GM23338 (cell line): ENCODE results near the gene TNK2. TPM values are rescaled to one million over a fixed set of nuclear protein-coding genes. Genes with fewer than 3 reads are reported as not detected.

Source experiments
- ATAC-seq: fragments of 200-7000 bp; cut with Tn5 transposase; 3 replicates; pipeline ENCODE4 v1.9.1; 2020
- DNase-seq: peaks from one replicate; pipeline ENCODE4 v3.0.0-alpha.2; 2015; ENCODE audit warnings: low spot score
- H2AFZ ChIP-seq: fragments of 200-600 bp; sonication (generic); 2 replicates; pipeline ENCODE4 v1.8.0; 2016; ENCODE audit warnings: antibody characterized with exemption, mild to moderate bottlenecking, moderate library complexity
- H3F3A ChIP-seq: fragments of 200-600 bp; sonication (generic); replicated peaks from 2 replicates; pipeline ENCODE4 v1.8.0; 2017; ENCODE audit warnings: antibody characterized with exemption, mixed run types, low read depth
- H3K27ac ChIP-seq: fragments of 200-600 bp; sonication (generic); 2 replicates; pipeline ENCODE4 v1.6.1; 2016; ENCODE audit warnings: low read depth
- H3K27me3 ChIP-seq: fragments of 200-600 bp; sonication (generic); 2 replicates; pipeline ENCODE4 v1.8.0; 2016; ENCODE audit warnings: mild to moderate bottlenecking, mixed run types, moderate library complexity; ENCODE audit not compliant: insufficient read depth
- H3K36me3 ChIP-seq: fragments of 200-600 bp; sonication (generic); 2 replicates; pipeline ENCODE4 v1.8.0; 2016; ENCODE audit warnings: mild to moderate bottlenecking; ENCODE audit not compliant: insufficient read depth
- H3K4me1 ChIP-seq: fragments of 200-600 bp; sonication (generic); 2 replicates; pipeline ENCODE4 v1.8.0; 2016; ENCODE audit warnings: mild to moderate bottlenecking, moderate library complexity; ENCODE audit not compliant: insufficient read depth
- H3K4me2 ChIP-seq: fragments of 200-600 bp; sonication (generic); 2 replicates; pipeline ENCODE4 v1.7.1; 2017; ENCODE audit warnings: mixed run types
- H3K4me3 ChIP-seq: fragments of 200-600 bp; sonication (generic); 2 replicates; pipeline ENCODE4 v1.6.1; 2016; ENCODE audit warnings: mixed run types
- H3K79me2 ChIP-seq: fragments of 200-600 bp; sonication (generic); replicated peaks from 2 replicates; pipeline ENCODE4 v1.8.0; 2017; ENCODE audit warnings: mild to moderate bottlenecking; ENCODE audit not compliant: insufficient read depth
- H3K9me2 ChIP-seq: fragments of 200-600 bp; sonication (generic); 2 replicates; pipeline ENCODE4 v1.8.0; 2017; ENCODE audit not compliant: insufficient read depth
- H4K20me1 ChIP-seq: fragments of 200-600 bp; sonication (generic); replicated peaks from 2 replicates; pipeline ENCODE4 v1.8.0; 2017; ENCODE audit warnings: mild to moderate bottlenecking; ENCODE audit not compliant: insufficient read depth
- H3K27ac Mint-ChIP-seq: 2 replicates; pipeline ENCODE4 v1.8.0; 2020; ENCODE audit warnings: inconsistent platforms, mild to moderate bottlenecking, moderate library complexity, mixed read lengths
- H3K27me3 Mint-ChIP-seq: 3 replicates; pipeline ENCODE4 v1.8.0; 2022; ENCODE audit warnings: low read depth, mild to moderate bottlenecking, moderate library complexity, mixed read lengths, inconsistent platforms; ENCODE audit not compliant: insufficient read depth, poor library complexity
- H3K36me3 Mint-ChIP-seq: 3 replicates; pipeline ENCODE4 v1.8.0; 2021; ENCODE audit warnings: low read depth, mild to moderate bottlenecking, inconsistent platforms, moderate library complexity, mixed read lengths
- H3K4me1 Mint-ChIP-seq: 3 replicates; pipeline ENCODE4 v1.8.0; 2020; ENCODE audit warnings: mild to moderate bottlenecking, inconsistent platforms, mixed read lengths
- H3K4me3 Mint-ChIP-seq: 3 replicates; pipeline ENCODE4 v1.8.0; 2021; ENCODE audit warnings: moderate library complexity, mild to moderate bottlenecking, inconsistent platforms, mixed read lengths
- H3K9me3 Mint-ChIP-seq: 3 replicates; pipeline ENCODE4 v1.8.0; 2020; ENCODE audit warnings: moderate library complexity, mild to moderate bottlenecking, inconsistent platforms, mixed read lengths
- CREB1 ChIP-seq: fragments of 250-450 bp; sonication (Bioruptor Pico); IDR thresholded peaks from 2 replicates; pipeline ENCODE4 v1.5.0; 2020; ENCODE audit warnings: low read depth, mild to moderate bottlenecking, moderate library complexity
- EZH2 ChIP-seq: fragments of 200-600 bp; sonication (generic); IDR thresholded peaks from one replicate; pipeline ENCODE4 v1.8.0; 2017; ENCODE audit warnings: antibody characterized with exemption, mild to moderate bottlenecking, low read depth; ENCODE audit not compliant: unreplicated experiment
- JUNB ChIP-seq: IDR thresholded peaks from one replicate; pipeline ENCODE4 v1.6.1; 2016; ENCODE audit warnings: antibody characterized with exemption; ENCODE audit not compliant: unreplicated experiment
- NANOG ChIP-seq: IDR thresholded peaks from 2 replicates; pipeline ENCODE4 v1.6.1; 2016; ENCODE audit warnings: antibody characterized with exemption, borderline replicate concordance
- POLR2AphosphoS5 ChIP-seq: IDR thresholded peaks from 2 replicates; pipeline ENCODE4 v1.6.1; 2016; ENCODE audit warnings: antibody characterized with exemption, low read depth
- STAT1 ChIP-seq: IDR thresholded peaks from one replicate; pipeline ENCODE4 v1.6.1; 2016; ENCODE audit warnings: antibody characterized with exemption; ENCODE audit not compliant: unreplicated experiment
- ZNF114 ChIP-seq: fragments of 250-450 bp; sonication (Bioruptor Pico); IDR thresholded peaks from 2 replicates; pipeline ENCODE4 v1.5.0; 2020; ENCODE audit warnings: mild to moderate bottlenecking, moderate library complexity
- ZNF331 ChIP-seq: fragments of 250-450 bp; sonication (Bioruptor Pico); IDR thresholded peaks from 2 replicates; pipeline ENCODE4 v1.5.0; 2020; ENCODE audit warnings: low read depth, mild to moderate bottlenecking, moderate library complexity
- polyA plus RNA-seq: library from polyadenylated mRNA; unstranded; fragments of >200 nt; fragmentation: Nextera tagmentation; extraction: Ambion mirVana; gene quantifications from 2 replicates; pipeline ENCODE4 v1.2.1, GENCODE V29; 2016
- total RNA-seq: library from RNA; depleted of rRNA; stranded (reverse); fragments of >200 nt; shearing (Covaris generic); gene quantifications from 2 replicates; pipeline ENCODE4 v1.2.3, GENCODE V29; 2014
- TF ChIP-seq, protein P1 (sequence below): fragments of 250-450 bp; sonication (Bioruptor Pico); IDR thresholded peaks from 2 replicates; pipeline ENCODE4 v1.5.0; 2020; ENCODE audit warnings: mild to moderate bottlenecking, moderate library complexity
- TF ChIP-seq, protein P2 (sequence below), 2 experiments: fragments of 200-600 bp in 1 of 2; sonication (generic) in 1 of 2; conservative IDR thresholded peaks; 2 replicates each; pipeline versions ENCODE4 v1.5.1 to v1.6.1; 2016 to 2017; ENCODE audit warnings: antibody characterized with exemption in 2 of 2, low read depth in 2 of 2, mild to moderate bottlenecking in 2 of 2, moderate library complexity in 1 of 2
- TF ChIP-seq, protein P3 (sequence below): IDR thresholded peaks from 2 replicates; pipeline ENCODE4 v1.6.1; 2016; ENCODE audit warnings: antibody characterized with exemption

The TNK2 gene
- total and polyA plus RNA-seq, 2 experiments from 2014 or later, result 10.0 to 22.5 TPM

DNA sequence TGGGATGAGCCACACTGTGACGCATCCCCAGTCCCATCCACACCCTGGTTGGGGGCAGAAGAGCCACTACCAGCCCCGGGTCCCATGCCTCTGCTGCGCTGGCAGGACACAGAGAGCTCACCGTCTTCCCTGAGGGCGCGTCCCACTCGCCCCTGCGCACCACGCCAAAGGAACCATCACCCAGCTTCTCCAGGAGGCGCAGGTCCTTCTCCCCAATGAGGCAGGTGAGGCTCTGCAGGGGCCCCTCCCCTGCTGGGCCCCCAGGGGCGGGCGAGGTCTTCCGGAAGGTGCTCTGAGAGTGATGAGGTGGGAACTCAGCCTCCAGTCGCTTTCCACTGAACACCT, 23.7 kb downstream of the TNK2 start:
- Histone ChIP-seq H3F3A (0 out of 2 replicates have a peak, but pooled peaks cover 10% of the 10 kb centered on the region), H3K4me2 (no peak overlapping the region), H3K9me2 (no peaks in the 10 kb centered on the region), H3K79me2 (no peaks in the 10 kb centered on the region; the same call in 1 of the 2 replicates), H3K4me3 (no peak overlapping the region), H4K20me1 (no peaks in the 10 kb centered on the region), H3K27me3 (no peaks in the 10 kb centered on the region), H3K27ac (no peak overlapping the region), H3K4me1 (peaks cover 12% of the 10 kb centered on the region), H3K36me3 (no peaks in the 10 kb centered on the region), H2AFZ (no peak overlapping the region)
- Mint-ChIP-seq H3K36me3 (peaks cover 11% of the 10 kb centered on the region; the same call in 2 of the 3 replicates), H3K27ac (no peak overlapping the region), H3K4me1 (peaks cover 40% of the 10 kb centered on the region), H3K27me3 (peaks cover 7% of the 10 kb centered on the region), H3K4me3 (no peak overlapping the region), H3K9me3 (no peaks in the 10 kb centered on the region; the same call in 2 of the 3 replicates)
- TF ChIP-seq, protein P1, sequence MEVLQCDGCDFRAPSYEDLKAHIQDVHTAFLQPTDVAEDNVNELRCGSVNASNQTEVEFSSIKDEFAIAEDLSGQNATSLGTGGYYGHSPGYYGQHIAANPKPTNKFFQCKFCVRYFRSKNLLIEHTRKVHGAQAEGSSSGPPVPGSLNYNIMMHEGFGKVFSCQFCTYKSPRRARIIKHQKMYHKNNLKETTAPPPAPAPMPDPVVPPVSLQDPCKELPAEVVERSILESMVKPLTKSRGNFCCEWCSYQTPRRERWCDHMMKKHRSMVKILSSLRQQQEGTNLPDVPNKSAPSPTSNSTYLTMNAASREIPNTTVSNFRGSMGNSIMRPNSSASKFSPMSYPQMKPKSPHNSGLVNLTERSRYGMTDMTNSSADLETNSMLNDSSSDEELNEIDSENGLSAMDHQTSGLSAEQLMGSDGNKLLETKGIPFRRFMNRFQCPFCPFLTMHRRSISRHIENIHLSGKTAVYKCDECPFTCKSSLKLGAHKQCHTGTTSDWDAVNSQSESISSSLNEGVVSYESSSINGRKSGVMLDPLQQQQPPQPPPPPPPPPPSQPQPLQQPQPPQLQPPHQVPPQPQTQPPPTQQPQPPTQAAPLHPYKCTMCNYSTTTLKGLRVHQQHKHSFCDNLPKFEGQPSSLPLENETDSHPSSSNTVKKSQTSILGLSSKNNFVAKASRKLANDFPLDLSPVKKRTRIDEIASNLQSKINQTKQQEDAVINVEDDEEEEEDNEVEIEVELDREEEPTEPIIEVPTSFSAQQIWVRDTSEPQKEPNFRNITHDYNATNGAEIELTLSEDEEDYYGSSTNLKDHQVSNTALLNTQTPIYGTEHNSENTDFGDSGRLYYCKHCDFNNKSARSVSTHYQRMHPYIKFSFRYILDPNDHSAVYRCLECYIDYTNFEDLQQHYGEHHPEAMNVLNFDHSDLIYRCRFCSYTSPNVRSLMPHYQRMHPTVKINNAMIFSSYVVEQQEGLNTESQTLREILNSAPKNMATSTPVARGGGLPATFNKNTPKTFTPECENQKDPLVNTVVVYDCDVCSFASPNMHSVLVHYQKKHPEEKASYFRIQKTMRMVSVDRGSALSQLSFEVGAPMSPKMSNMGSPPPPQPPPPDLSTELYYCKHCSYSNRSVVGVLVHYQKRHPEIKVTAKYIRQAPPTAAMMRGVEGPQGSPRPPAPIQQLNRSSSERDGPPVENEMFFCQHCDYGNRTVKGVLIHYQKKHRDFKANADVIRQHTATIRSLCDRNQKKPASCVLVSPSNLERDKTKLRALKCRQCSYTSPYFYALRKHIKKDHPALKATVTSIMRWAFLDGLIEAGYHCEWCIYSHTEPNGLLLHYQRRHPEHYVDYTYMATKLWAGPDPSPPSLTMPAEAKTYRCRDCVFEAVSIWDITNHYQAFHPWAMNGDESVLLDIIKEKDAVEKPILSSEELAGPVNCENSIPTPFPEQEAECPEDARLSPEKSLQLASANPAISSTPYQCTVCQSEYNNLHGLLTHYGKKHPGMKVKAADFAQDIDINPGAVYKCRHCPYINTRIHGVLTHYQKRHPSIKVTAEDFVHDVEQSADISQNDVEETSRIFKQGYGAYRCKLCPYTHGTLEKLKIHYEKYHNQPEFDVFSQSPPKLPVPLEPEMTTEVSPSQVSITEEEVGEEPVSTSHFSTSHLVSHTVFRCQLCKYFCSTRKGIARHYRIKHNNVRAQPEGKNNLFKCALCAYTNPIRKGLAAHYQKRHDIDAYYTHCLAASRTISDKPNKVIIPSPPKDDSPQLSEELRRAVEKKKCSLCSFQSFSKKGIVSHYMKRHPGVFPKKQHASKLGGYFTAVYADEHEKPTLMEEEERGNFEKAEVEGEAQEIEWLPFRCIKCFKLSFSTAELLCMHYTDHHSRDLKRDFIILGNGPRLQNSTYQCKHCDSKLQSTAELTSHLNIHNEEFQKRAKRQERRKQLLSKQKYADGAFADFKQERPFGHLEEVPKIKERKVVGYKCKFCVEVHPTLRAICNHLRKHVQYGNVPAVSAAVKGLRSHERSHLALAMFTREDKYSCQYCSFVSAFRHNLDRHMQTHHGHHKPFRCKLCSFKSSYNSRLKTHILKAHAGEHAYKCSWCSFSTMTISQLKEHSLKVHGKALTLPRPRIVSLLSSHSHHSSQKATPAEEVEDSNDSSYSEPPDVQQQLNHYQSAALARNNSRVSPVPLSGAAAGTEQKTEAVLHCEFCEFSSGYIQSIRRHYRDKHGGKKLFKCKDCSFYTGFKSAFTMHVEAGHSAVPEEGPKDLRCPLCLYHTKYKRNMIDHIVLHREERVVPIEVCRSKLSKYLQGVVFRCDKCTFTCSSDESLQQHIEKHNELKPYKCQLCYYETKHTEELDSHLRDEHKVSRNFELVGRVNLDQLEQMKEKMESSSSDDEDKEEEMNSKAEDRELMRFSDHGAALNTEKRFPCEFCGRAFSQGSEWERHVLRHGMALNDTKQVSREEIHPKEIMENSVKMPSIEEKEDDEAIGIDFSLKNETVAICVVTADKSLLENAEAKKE (CRISPR knock-in tag), result no peak
- TF ChIP-seq EZH2, result no peak
- TF ChIP-seq STAT1, result no peak
- no peak for TF ChIP-seq ZNF114 (CRISPR knock-in tag)
- TF ChIP-seq ZNF331 (CRISPR knock-in tag), result no peak
- no peak for TF ChIP-seq JUNB
- no peak for TF ChIP-seq CREB1 (CRISPR knock-in tag)
- TF ChIP-seq NANOG, result no peak
- no peak for TF ChIP-seq POLR2AphosphoS5
- TF ChIP-seq, protein P2, sequence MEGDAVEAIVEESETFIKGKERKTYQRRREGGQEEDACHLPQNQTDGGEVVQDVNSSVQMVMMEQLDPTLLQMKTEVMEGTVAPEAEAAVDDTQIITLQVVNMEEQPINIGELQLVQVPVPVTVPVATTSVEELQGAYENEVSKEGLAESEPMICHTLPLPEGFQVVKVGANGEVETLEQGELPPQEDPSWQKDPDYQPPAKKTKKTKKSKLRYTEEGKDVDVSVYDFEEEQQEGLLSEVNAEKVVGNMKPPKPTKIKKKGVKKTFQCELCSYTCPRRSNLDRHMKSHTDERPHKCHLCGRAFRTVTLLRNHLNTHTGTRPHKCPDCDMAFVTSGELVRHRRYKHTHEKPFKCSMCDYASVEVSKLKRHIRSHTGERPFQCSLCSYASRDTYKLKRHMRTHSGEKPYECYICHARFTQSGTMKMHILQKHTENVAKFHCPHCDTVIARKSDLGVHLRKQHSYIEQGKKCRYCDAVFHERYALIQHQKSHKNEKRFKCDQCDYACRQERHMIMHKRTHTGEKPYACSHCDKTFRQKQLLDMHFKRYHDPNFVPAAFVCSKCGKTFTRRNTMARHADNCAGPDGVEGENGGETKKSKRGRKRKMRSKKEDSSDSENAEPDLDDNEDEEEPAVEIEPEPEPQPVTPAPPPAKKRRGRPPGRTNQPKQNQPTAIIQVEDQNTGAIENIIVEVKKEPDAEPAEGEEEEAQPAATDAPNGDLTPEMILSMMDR (conservative IDR thresholded peaks at IDR 0.05; ENCODE audit: low read depth in 2 of 2), result no peak
- TF ChIP-seq, protein P3, sequence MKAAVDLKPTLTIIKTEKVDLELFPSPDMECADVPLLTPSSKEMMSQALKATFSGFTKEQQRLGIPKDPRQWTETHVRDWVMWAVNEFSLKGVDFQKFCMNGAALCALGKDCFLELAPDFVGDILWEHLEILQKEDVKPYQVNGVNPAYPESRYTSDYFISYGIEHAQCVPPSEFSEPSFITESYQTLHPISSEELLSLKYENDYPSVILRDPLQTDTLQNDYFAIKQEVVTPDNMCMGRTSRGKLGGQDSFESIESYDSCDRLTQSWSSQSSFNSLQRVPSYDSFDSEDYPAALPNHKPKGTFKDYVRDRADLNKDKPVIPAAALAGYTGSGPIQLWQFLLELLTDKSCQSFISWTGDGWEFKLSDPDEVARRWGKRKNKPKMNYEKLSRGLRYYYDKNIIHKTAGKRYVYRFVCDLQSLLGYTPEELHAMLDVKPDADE, result no peak
- DNase-seq (no peak), ATAC-seq (no peak)
